ENCODE data around the gene ESM1. TPM values are rescaled to one million over a fixed set of nuclear protein-coding genes. Genes with fewer than 3 reads are reported as not detected.

The ESM1 gene
- total RNA-seq, 1 donor from 2014 or later, result not detected

DNA sequence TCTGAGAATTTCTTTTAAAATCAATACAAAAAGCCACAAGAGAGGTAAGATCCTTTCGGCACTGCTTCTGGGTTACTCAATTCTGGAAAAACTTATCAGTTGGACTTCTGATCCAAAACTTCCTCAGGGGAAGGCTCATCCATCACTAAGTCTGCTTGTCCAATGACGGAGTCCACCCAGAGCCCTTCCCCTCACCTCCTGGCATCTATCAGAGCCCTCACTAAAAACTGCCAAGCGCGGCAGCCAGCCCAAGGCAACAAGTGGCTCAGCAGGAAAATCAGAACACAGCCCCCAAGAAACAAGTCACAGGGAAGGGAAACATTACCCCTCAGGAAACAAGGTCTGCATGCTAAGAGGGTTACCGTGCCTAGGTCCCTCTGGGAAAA, 869 bp upstream of the ESM1 start:
- peaks cover 28% of the 10 kb centered on the region for H3K27me3 Mint-ChIP-seq (ENCODE audit: low read depth)

DNA sequence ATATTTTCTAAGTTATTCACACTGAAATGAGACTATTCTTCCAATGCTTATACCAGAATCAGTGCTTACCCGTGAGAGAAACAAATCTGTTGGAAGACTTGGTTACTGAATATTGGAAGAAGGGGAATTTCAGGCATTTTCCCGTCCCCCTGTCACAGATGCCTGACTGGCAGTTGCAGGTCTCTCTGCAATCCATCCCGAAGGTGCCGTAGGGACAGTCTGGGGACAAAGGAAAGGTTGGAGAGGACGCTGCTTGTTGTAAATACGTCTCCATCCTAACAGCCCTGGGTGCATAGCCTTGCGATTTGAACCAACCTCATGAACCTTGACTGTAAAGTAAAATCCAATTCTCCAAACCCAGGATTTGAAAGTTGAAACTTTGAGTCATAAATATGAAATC, 3.5 kb downstream of the ESM1 start:
- no peaks in the 10 kb centered on the region for H3K36me3 Mint-ChIP-seq (ENCODE audit: low read depth)
- no peak for DNase-seq (ENCODE audit: low spot score)
- H3K27ac Mint-ChIP-seq (ENCODE audit: unreplicated experiment), result no peak overlapping the region
- H3K9me3 Mint-ChIP-seq (ENCODE audit: low read depth), result no peaks in the 10 kb centered on the region
- no peak overlapping the region for H3K4me3 Mint-ChIP-seq (ENCODE audit: unreplicated experiment)
- peaks cover 14% of the 10 kb centered on the region for H3K4me1 Mint-ChIP-seq (ENCODE audit: low read depth)
- TF ChIP-seq, protein P1, sequence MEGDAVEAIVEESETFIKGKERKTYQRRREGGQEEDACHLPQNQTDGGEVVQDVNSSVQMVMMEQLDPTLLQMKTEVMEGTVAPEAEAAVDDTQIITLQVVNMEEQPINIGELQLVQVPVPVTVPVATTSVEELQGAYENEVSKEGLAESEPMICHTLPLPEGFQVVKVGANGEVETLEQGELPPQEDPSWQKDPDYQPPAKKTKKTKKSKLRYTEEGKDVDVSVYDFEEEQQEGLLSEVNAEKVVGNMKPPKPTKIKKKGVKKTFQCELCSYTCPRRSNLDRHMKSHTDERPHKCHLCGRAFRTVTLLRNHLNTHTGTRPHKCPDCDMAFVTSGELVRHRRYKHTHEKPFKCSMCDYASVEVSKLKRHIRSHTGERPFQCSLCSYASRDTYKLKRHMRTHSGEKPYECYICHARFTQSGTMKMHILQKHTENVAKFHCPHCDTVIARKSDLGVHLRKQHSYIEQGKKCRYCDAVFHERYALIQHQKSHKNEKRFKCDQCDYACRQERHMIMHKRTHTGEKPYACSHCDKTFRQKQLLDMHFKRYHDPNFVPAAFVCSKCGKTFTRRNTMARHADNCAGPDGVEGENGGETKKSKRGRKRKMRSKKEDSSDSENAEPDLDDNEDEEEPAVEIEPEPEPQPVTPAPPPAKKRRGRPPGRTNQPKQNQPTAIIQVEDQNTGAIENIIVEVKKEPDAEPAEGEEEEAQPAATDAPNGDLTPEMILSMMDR (IDR thresholded peaks at IDR 0.05), result no peak
- peaks cover 39% of the 10 kb centered on the region for H3K27me3 Mint-ChIP-seq (ENCODE audit: low read depth)

More for the DNA sequence above, 869 bp upstream of the ESM1 start:
- Mint-ChIP-seq H3K27ac (ENCODE audit: unreplicated experiment) (no peak overlapping the region), H3K4me1 (ENCODE audit: low read depth) (peaks cover 21% of the 10 kb centered on the region), H3K9me3 (ENCODE audit: low read depth) (no peaks in the 10 kb centered on the region), H3K4me3 (ENCODE audit: unreplicated experiment) (no peak overlapping the region), H3K36me3 (ENCODE audit: low read depth) (no peaks in the 10 kb centered on the region)
- TF ChIP-seq, protein P1 (IDR thresholded peaks at IDR 0.05), result no peak
- DNase-seq (ENCODE audit: low spot score), result no peak

DNA sequence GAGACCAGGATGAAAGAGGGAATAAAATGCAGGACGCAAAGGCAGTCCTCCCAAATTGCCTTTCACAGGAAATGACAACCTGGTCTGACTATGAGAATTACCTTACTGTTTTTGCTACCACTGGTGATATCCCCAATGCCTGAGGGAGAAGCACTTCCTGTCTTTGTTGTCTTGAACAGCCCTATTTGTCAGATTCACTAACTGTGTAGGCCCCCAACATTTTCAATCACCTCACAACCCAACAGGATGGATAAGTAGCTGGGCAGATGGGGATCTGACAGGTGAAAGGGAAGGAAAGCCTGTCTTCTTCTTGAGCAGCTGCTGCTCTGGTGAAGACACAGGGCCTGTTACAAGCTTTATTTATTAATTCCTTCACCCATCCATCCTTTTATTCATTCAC, 9.7 kb downstream of the ESM1 start:
- Mint-ChIP-seq H3K4me1 (ENCODE audit: low read depth) (no peaks in the 10 kb centered on the region), H3K9me3 (ENCODE audit: low read depth) (no peaks in the 10 kb centered on the region), H3K27me3 (ENCODE audit: low read depth) (peaks cover 23% of the 10 kb centered on the region)

DNA sequence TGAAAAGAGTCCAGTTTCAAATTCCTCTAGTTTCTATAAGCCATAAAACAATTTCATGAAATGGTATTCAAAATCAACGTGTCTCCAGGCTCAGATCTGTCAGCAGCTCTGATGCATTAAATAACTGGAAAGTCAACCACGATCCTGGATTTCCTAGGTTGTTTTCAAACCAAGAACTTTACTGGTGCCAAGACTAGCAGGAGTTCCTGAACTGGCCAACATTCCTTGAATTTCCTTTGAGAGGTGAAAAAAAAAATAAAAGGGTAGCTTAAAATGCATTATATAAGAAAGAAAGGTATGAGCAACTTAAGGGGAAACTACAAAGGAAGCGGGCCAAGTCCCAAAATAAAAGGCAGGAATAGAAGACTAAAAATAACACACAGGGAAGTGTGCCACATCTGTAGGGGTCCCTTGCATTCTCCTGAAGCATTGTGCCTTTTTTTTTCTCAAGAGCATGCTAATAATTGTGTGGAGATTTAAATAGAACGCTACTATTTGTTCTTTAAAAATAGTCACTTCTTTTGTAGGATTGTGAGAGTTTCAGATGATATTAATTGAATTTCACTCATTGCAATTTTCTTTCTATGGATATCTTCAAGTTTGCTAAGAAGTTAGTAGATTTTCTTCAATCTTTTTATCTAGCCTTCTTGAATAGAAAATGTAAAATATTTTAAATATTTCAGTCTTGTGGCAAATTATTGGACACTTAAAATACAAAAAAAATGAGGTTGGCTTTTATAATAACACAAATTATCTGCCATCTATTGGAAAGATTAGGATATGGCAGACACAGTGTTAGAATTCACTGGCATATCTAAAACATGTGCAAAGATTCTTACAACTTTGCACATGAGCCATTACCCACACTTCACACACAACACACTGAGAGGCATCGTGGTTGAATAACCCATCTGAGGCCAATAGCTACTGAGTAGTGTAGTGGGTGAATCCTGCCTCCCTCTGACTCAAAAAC, 15.3 kb downstream of the ESM1 start:
- peaks cover 29% of the 10 kb centered on the region for H3K27me3 Mint-ChIP-seq (ENCODE audit: low read depth)
- H3K9me3 Mint-ChIP-seq (ENCODE audit: low read depth), result no peaks in the 10 kb centered on the region
- H3K27ac Mint-ChIP-seq (ENCODE audit: unreplicated experiment), result no peak overlapping the region

More for the DNA sequence above, 9.7 kb downstream of the ESM1 start:
- Mint-ChIP-seq H3K27ac (ENCODE audit: unreplicated experiment) (no peak overlapping the region), H3K36me3 (ENCODE audit: low read depth) (no peaks in the 10 kb centered on the region), H3K4me3 (ENCODE audit: unreplicated experiment) (no peak overlapping the region)
- DNase-seq (ENCODE audit: low spot score), result no peak
- TF ChIP-seq, protein P1 (IDR thresholded peaks at IDR 0.05), result no peak

DNA sequence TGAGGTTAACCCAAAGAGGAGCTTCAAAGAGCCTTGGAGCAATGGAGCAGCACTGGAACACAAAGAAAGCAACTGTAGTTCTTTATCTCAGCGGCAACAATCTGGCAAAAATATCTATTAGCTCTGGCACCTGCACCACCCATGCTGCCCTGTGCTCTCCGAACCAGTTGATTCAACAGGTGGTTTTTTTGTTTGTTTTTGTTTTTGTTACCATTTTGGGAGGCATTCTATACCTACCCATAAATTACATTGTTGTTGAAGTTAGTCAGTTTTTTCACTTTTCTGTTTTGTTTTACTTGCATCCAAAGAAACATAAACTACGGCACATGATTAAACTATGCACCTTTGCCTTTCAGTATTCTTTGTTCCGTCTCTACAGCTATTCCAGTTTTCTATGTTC, 16.2 kb downstream of the ESM1 start:
- Mint-ChIP-seq H3K4me3 (ENCODE audit: unreplicated experiment) (no peak overlapping the region), H3K4me1 (ENCODE audit: low read depth) (peaks cover 8% of the 10 kb centered on the region), H3K9me3 (ENCODE audit: low read depth) (no peaks in the 10 kb centered on the region), H3K36me3 (ENCODE audit: low read depth) (no peaks in the 10 kb centered on the region), H3K27me3 (ENCODE audit: low read depth) (peaks cover 24% of the 10 kb centered on the region), H3K27ac (ENCODE audit: unreplicated experiment) (no peak overlapping the region)
- DNase-seq (ENCODE audit: low spot score), result no peak
- TF ChIP-seq, protein P1 (IDR thresholded peaks at IDR 0.05), result no peak

More for the DNA sequence above, 15.3 kb downstream of the ESM1 start:
- TF ChIP-seq, protein P1 (IDR thresholded peaks at IDR 0.05), result peak; percentile 53
- Mint-ChIP-seq H3K36me3 (ENCODE audit: low read depth) (no peaks in the 10 kb centered on the region), H3K4me3 (ENCODE audit: unreplicated experiment) (no peak overlapping the region), H3K4me1 (ENCODE audit: low read depth) (peaks cover 8% of the 10 kb centered on the region)
- no peak for DNase-seq (ENCODE audit: low spot score)
